Stimulated activated CD4-positive, alpha-beta T cell treated with anti-CD3 and anti-CD28 coated beads, TNF-alpha, amount 100 ng/mL, for 24 hours (primary cell): ENCODE data around the gene NELL1.
"Not testable (repeated sequence)": the region's sequence is repeated elsewhere in the genome, so short reads cannot be mapped to it uniquely, and the experiment has no call there.

ENCODE experiments used
- DNase-seq, 3 experiments: peaks; one replicate each; pipeline ENCODE4 v3.0.0-alpha.2; 2020; ENCODE audit warnings: low read depth in 3 of 3

Gene NELL1

GRCh38 chr11:21205205-21205604 is 535.8 kb downstream of the NELL1 start:
- DNase-seq: no peak

GRCh38 chr11:21225860-21226259 is 556.5 kb downstream of the NELL1 start:
- no peak for DNase-seq

GRCh38 chr11:21229224-21229623 is 559.8 kb downstream of the NELL1 start:
- no peak for DNase-seq

GRCh38 chr11:21250196-21250595 is 580.8 kb downstream of the NELL1 start:
- no peak for DNase-seq

GRCh38 chr11:21254055-21254454 is 584.7 kb downstream of the NELL1 start:
- DNase-seq: no peak

- DNase-seq: no peak
Measured at GRCh38 chr11:21254790-21255189, 585.4 kb downstream of the NELL1 start.

- no peak for DNase-seq
Measured at GRCh38 chr11:21257461-21257860, 588.1 kb downstream of the NELL1 start.

GRCh38 chr11:21258414-21258813 is 589.0 kb downstream of the NELL1 start:
- DNase-seq: no peak

GRCh38 chr11:21260101-21260500 is 590.7 kb downstream of the NELL1 start:
- no peak for DNase-seq

- no peak for DNase-seq
Measured at GRCh38 chr11:21262992-21263391, 593.6 kb downstream of the NELL1 start.

GRCh38 chr11:21264125-21264524 is 594.7 kb downstream of the NELL1 start:
- no peak for DNase-seq

GRCh38 chr11:21268036-21268435 is 598.6 kb downstream of the NELL1 start:
- no peak for DNase-seq

- DNase-seq: not testable (repeated sequence)
Measured at GRCh38 chr11:21272139-21272538, 602.8 kb downstream of the NELL1 start.

- no peak for DNase-seq
Measured at GRCh38 chr11:21278840-21279239, 609.5 kb downstream of the NELL1 start.

- DNase-seq: no peak
Measured at GRCh38 chr11:21285104-21285503, 615.7 kb downstream of the NELL1 start.

- DNase-seq: no peak
Measured at GRCh38 chr11:21289686-21290085, 620.3 kb downstream of the NELL1 start.

GRCh38 chr11:21295508-21295907 is 626.1 kb downstream of the NELL1 start:
- no peak for DNase-seq

GRCh38 chr11:21301981-21302380 is 632.6 kb downstream of the NELL1 start:
- no peak for DNase-seq

GRCh38 chr11:21306739-21307358 is 637.5 kb downstream of the NELL1 start:
- DNase-seq: no peak

- no peak for DNase-seq
Measured at GRCh38 chr11:21307874-21308273, 638.5 kb downstream of the NELL1 start.

GRCh38 chr11:21316591-21316990 is 647.2 kb downstream of the NELL1 start:
- DNase-seq: no peak

GRCh38 chr11:21321072-21321471 is 651.7 kb downstream of the NELL1 start:
- no peak for DNase-seq

- DNase-seq: no peak
Measured at GRCh38 chr11:21321530-21321929, 652.1 kb downstream of the NELL1 start.

- no peak for DNase-seq
Measured at GRCh38 chr11:21323617-21324016, 654.2 kb downstream of the NELL1 start.
